GM21390 (cell line): ENCODE measurements around the gene SFXN5.
"Not testable (repeated sequence)": the region's sequence is repeated elsewhere in the genome, so short reads cannot be mapped to it uniquely, and the experiment has no call there.

Experiments used
- ATAC-seq: cut with Tn5 transposase; IDR thresholded peaks from one replicate; pipeline ENCODE4 v1.9.1; 2021; ENCODE audit not compliant: unreplicated experiment

Gene SFXN5

DNA sequence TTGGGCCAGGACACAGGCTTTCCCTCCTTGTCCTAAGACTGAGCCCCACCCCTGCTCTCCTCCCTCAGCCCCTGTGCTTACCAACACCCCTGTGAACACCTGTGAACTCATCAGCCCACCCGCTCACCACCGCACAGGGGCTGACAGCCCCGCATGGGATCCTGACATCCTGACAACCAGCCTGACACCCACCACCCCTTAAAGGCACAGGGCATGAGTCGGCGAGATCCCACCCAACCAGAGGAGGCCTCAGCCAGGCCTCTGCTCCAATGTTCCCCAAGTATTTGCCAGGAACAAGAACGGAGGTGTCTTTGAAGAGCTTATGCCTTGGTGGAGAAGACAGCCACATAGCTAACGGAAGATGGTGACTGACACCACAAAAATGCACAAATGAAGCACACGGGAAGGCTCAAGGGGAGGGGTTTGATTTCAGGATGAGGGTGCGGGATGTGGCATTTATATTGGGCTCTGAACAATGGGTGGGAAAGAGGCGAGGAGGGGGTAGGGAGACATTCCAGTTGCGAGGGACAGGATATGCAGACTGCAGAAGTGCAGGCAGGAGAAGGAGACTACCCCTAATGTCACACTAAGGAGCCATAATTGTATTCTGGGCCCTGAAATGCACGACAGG, 30.2 kb upstream of the SFXN5 start:
- no peak for ATAC-seq

DNA sequence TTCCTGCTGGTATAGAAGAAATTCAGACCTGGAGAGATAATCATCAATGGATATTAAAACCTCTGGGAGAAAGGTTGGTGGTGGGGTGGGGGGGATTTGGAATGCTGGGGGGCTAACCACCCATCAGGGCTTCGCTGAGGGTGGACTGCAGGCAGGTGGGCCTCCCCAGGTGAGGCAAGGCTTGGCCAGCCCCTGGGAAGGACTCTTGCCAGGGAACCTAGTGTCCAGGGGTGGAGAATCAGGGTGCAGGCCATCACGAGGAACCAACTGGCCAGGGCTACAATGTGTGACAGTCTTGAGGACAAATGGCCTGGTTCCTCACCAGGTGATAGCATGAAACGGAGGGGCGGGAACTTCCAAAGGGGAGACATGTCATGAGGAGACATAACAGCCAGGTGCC, 29.4 kb upstream of the SFXN5 start:
- no peak for ATAC-seq

GRCh38 chr2:73099486-73099885, 28.0 kb upstream of the SFXN5 start:
- ATAC-seq, result no peak

DNA sequence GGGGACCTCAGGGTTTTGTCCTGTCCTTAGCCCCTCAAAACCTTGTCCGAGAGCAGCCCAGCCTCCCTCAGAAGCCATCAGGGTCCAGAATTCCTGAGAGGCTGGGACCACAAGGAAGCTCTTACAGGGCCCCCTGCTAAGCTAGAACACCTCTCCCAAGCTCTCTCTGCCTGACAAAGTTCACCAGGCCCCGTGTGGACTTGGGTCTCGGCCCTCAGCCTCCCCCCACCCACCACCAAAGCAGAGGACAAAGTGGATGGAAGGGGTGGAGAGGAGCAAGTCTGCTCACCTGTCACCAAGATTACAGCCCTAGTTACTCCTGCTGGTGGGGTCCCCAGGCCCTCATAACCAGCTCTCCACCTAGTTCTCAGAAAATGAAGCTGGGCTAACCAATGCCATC, 24.4 kb upstream of the SFXN5 start:
- no peak for ATAC-seq

- ATAC-seq, result not testable (repeated sequence)
Observed at GRCh38 chr2:73093601-73094218, 22.2 kb upstream of the SFXN5 start.

- no peak for ATAC-seq
Observed at GRCh38 chr2:73092146-73092783, 20.8 kb upstream of the SFXN5 start.

DNA sequence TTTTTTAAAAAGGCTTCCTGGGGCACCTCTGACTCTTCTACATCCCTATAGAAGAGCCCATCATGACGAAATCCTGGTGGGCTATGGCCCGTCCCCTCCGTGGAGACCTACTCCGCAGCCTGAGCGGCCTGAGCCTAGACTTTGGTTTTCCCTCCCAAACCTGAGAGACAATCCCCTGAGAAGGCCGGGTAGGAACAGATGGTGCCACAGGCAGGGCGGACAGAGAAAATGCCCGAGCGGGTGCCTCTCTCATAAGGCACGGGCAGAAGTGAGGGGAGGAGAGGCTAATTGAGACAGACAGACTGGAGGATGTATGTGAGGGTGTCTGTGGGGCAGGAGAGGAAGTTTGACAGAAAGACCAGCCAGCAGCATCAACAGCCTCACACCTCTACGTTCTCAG, 20.2 kb upstream of the SFXN5 start:
- ATAC-seq, result no peak

DNA sequence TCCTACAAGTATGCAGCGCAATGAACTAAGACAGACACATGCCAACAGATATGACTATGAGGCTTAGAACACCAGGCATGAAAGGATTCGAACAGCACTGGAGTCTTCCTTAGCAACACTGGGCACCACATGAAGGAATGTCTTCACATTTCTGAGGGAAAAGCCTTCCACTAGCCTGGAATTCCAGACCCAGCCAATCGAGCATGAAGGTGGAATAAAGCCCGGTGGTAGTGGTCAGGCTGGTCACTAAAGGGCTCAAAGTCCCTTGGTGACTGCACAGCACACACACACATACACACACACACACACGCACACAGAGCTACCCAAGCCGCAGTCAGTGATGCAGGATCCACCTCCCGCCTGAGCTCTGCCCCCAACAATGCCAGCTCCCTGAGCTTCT, 19.7 kb upstream of the SFXN5 start:
- no peak for ATAC-seq

DNA sequence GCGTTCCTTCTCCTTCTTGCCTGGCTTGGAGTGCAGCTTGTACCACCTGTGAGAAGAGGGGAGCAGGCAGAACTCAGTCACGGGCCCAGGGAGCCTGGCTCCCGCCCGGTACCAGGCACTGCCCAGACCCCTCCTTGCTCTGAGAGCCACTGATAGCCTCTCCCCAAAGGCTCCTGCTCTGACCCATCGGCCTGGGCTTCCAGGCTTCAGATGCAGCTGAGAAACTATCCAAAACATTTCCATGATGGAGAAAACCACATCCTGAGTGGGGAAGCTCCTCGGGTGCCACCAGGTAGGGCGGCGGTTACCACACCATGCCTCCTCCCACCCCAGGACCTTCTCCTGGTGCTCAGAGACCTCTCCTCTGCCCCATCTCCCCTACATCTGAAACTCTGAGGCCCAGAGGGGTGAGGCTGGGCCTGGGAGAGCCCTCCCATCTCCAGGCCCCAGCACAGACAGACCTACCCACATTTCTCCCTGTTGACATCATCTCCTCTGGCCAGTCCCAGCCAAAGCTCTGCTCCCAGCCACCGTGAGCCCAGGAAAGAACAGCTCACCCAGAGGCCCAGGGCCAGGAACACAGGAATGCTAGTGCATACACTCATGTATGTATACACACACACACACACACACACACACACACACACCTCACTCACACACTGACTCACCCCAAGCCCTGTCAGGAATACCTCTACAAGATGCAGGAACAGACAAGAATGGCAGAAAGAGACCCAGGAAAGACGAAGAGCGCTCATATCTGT, 17.9 kb upstream of the SFXN5 start:
- no peak for ATAC-seq

GRCh38 chr2:73088703-73089102, 17.2 kb upstream of the SFXN5 start:
- no peak for ATAC-seq

GRCh38 chr2:73088211-73088610, 16.7 kb upstream of the SFXN5 start:
- ATAC-seq, result no peak

DNA sequence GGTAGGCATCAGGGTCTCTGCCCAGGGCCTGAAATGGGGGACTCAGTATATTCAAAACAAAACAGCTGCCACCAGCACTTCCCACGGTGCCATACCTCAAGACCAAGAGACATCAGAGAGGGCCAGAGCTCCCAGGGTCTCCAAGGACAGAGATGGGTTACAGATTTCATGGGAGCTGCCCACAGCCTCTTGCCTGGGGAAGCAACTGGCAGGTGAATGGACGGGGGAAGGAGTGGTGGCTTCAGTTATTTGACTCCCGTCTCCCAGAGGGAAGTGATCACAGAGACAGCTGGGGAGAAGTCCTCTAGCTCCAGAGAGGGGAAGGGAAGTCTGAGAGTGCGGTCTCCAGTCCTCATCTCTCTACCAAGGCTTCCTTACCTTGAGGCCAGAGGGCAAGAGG, 15.8 kb upstream of the SFXN5 start:
- ATAC-seq, result no peak

DNA sequence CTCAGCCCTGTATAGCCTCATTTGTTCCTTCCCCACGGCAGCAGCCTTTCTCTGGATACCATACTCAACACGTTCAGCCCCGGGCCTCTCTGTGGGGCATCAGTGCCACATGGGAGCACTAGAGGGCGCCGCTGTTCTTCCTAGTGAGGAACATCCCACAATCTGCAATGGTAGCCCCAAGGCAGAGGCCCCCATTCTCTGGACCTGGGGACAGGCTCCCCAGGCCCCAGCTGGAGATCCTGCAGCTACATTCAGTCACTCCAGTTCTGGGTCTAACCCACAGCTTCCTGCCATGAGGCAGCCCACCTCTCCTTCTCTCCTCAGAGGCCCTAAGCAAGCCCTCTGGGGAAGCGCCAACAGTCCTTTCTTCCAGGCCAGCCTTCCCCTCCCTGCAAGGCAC, 14.2 kb upstream of the SFXN5 start:
- peak; percentile 92 for ATAC-seq

DNA sequence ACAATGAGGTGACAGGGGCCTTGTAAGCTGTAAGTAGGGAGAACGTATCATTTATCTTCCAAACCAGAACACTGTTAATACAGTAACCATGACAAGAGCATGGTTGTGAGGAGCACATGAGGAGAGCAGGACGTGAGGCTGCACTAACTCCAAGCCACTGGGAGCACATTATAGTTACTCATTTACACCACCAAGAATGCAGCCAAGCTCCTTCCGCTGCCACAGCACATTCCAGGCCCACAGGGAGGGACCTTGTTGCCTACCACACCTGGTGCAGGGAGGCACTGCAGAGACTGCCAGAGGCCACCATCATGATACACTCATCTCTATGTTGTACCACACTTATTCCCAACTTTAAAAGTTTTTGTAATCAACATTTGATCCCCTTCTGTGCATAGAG, 13.5 kb upstream of the SFXN5 start:
- no peak for ATAC-seq

DNA sequence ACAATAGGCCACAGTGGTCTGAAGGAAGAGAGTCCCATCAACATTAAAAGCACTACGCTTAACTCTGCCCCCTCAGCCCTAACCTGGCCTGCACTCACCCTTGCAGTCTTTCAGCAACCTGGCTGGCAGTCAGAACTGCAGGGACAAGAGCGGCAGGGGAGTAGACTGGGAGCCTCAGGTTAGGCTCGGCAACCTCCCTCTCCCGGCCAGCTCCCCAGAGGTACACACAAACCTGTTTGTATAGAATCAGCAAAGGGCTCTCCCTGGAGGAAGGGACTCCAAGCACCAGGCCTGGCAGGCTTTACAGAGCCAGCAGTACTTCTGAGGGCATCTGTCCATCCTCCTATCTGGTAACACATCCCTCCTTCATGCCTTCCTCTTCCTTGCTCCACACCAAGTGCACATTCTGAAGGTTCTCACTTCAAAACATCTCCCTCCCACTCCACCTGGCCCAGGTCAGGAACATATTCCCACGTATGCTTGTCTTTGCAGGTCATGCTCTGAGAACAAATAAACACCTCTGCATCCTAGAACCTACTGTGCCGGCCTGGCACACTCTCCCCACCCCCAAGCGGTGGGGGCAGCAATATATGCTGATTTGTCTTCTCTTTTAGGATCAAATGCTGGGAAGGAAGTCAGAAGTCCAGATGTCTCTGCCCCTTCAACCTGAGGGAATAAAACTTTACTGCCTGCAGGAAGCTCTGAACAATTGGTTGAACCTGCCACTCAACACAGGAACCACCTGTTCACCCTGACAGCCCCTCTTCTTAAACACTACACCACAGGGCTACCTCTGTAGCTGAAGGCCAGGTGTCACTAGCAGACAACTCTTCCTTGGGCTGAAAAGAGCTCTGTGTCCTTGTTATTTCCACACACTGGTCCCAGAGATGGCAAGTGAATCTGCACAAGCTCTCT, 12.6 kb upstream of the SFXN5 start:
- no peak for ATAC-seq

DNA sequence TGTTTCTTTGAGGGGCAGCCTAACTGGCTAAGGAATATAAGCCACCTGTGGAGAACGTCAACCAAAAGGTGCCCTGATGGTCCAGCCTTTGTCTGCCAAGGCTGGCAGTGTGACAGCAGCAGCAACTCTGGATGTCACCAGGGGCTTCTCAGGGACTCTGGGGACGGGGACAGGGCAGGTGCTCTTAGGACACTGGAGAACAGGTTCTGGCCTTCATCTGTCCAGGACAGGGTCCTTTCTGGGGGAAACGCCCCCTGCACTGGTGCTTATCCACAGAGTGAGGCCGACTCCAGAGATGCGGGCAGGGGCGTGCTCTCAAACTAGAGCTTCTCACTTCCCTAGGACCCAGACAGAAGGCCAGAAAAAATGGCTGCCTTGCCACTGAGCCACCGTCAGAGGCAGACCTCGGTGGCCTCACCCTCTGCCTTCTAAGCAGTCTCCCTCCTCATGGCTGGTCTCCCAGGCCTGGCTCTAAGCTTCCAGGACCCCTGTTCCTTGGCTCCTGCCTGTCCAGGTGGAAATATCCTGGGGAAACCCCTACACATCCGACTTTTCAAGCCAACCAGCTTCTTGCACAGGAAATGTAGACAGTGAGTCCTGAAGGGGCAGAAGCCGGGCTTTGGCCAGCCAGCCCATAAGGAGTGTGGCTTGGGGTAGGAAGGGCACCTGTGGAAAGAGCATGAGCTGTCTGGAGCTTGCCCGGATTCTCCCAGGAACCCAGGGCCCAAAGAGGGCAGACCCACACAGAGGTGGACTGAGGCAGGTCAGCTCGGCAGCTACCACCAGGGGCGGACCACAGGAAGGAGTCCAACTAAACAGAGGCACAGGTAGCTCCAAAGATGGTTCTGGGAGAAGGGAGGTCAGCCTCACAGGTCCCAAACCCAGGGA, 11.3 kb upstream of the SFXN5 start:
- no peak for ATAC-seq

- ATAC-seq, result no peak
Observed at GRCh38 chr2:73081181-73081671, 9.7 kb upstream of the SFXN5 start.

GRCh38 chr2:73080321-73081131, 9.0 kb upstream of the SFXN5 start:
- no peak for ATAC-seq

- ATAC-seq, result no peak
Observed at GRCh38 chr2:73079636-73080035, 8.1 kb upstream of the SFXN5 start.
